Measurements from ENCODE around the gene NEUROD4.

GRCh38 chr12:55019784-55020183 is at the start of gene NEUROD4:
- TF ChIP-seq CTCF (conservative IDR thresholded peaks at IDR 0.05) (no peak), EZH2 (IDR thresholded peaks at IDR 0.05; ENCODE audit: low read depth) (no peak)
